ENCODE data around the gene TRIM46.

The TRIM46 gene

GRCh38 chr1:155198547-155198906 is 24.9 kb downstream of the TRIM46 start:
- TF ChIP-seq CREB1 (IDR thresholded peaks at IDR 0.05; ENCODE audit: low read depth) (no peak), TEAD4 (IDR thresholded peaks at IDR 0.05) (no peak), RAD21 (IDR thresholded peaks at IDR 0.05; ENCODE audit: low read depth) (no peak), FOXM1 (IDR thresholded peaks at IDR 0.05; ENCODE audit: borderline replicate concordance, low read depth) (no peak)

- TF ChIP-seq TEAD4 (IDR thresholded peaks at IDR 0.05) (no peak), ZBTB7A (IDR thresholded peaks at IDR 0.05; ENCODE audit: low read depth) (no peak), TAF1 (IDR thresholded peaks at IDR 0.05; ENCODE audit: low read depth) (no peak), RAD21 (IDR thresholded peaks at IDR 0.05; ENCODE audit: low read depth) (no peak), MAX (IDR thresholded peaks at IDR 0.05) (no peak), TCF12 (IDR thresholded peaks at IDR 0.05; ENCODE audit: low read depth) (no peak), CREB1 (IDR thresholded peaks at IDR 0.05; ENCODE audit: low read depth) (no peak), USF1 (IDR thresholded peaks at IDR 0.05) (no peak), FOXM1 (IDR thresholded peaks at IDR 0.05; ENCODE audit: borderline replicate concordance, low read depth) (no peak), EGR1 (IDR thresholded peaks at IDR 0.05) (no peak), YY1 (IDR thresholded peaks at IDR 0.05; ENCODE audit: low read depth) (no peak), NFIC (IDR thresholded peaks at IDR 0.05) (no peak), REST (IDR thresholded peaks at IDR 0.05; ENCODE audit: low read depth) (no peak), EP300 (IDR thresholded peaks at IDR 0.05; ENCODE audit: borderline replicate concordance) (no peak), CEBPB (IDR thresholded peaks at IDR 0.05) (no peak)
Observed at GRCh38 chr1:155199792-155200191, 26.1 kb downstream of the TRIM46 start.

- no peak for TF ChIP-seq CEBPB (IDR thresholded peaks at IDR 0.05)
- TF ChIP-seq ZBTB7A (IDR thresholded peaks at IDR 0.05; ENCODE audit: low read depth): no peak
- no peak for TF ChIP-seq EGR1 (IDR thresholded peaks at IDR 0.05)
- no peak for TF ChIP-seq TEAD4 (IDR thresholded peaks at IDR 0.05)
- no peak for TF ChIP-seq CREB1 (IDR thresholded peaks at IDR 0.05; ENCODE audit: low read depth)
- no peak for TF ChIP-seq YY1 (IDR thresholded peaks at IDR 0.05; ENCODE audit: low read depth)
- no peak for TF ChIP-seq TCF12 (IDR thresholded peaks at IDR 0.05; ENCODE audit: low read depth)
- no peak for TF ChIP-seq NFIC (IDR thresholded peaks at IDR 0.05)
- TF ChIP-seq RAD21 (IDR thresholded peaks at IDR 0.05; ENCODE audit: low read depth): no peak
- TF ChIP-seq EP300 (IDR thresholded peaks at IDR 0.05; ENCODE audit: borderline replicate concordance): no peak
- no peak for TF ChIP-seq TAF1 (IDR thresholded peaks at IDR 0.05; ENCODE audit: low read depth)
- no peak for TF ChIP-seq MAX (IDR thresholded peaks at IDR 0.05)
- no peak for TF ChIP-seq FOXM1 (IDR thresholded peaks at IDR 0.05; ENCODE audit: borderline replicate concordance, low read depth)
- TF ChIP-seq USF1 (IDR thresholded peaks at IDR 0.05): no peak
Observed at GRCh38 chr1:155200920-155201319, 27.3 kb downstream of the TRIM46 start.

- TF ChIP-seq CEBPB (IDR thresholded peaks at IDR 0.05) (no peak), CREB1 (IDR thresholded peaks at IDR 0.05; ENCODE audit: low read depth) (no peak), EP300 (IDR thresholded peaks at IDR 0.05; ENCODE audit: borderline replicate concordance) (no peak), USF1 (IDR thresholded peaks at IDR 0.05) (no peak)
Observed at GRCh38 chr1:155202198-155202597, 28.5 kb downstream of the TRIM46 start.

GRCh38 chr1:155202731-155203515 is 29.3 kb downstream of the TRIM46 start:
- TF ChIP-seq REST (IDR thresholded peaks at IDR 0.05; ENCODE audit: low read depth): no peak
- TF ChIP-seq EP300 (IDR thresholded peaks at IDR 0.05; ENCODE audit: borderline replicate concordance): no peak
- no peak for TF ChIP-seq USF1 (IDR thresholded peaks at IDR 0.05)
- TF ChIP-seq MAX (IDR thresholded peaks at IDR 0.05): no peak
- TF ChIP-seq ZBTB7A (IDR thresholded peaks at IDR 0.05; ENCODE audit: low read depth): no peak
- TF ChIP-seq TAF1 (IDR thresholded peaks at IDR 0.05; ENCODE audit: low read depth): no peak
- TF ChIP-seq FOXM1 (IDR thresholded peaks at IDR 0.05; ENCODE audit: borderline replicate concordance, low read depth): no peak
- no peak for TF ChIP-seq EGR1 (IDR thresholded peaks at IDR 0.05)
- TF ChIP-seq NFIC (IDR thresholded peaks at IDR 0.05): no peak
- TF ChIP-seq RAD21 (IDR thresholded peaks at IDR 0.05; ENCODE audit: low read depth): no peak
- TF ChIP-seq TCF12 (IDR thresholded peaks at IDR 0.05; ENCODE audit: low read depth): no peak
- TF ChIP-seq CREB1 (IDR thresholded peaks at IDR 0.05; ENCODE audit: low read depth): no peak

All from Ishikawa (cell line).